ENCODE results near the gene PABPN1L. TPM values are rescaled to one million over a fixed set of nuclear protein-coding genes. Genes with fewer than 3 reads are reported as not detected.
"Not testable (repeated sequence)": the region's sequence is repeated elsewhere in the genome, so short reads cannot be mapped to it uniquely, and the experiment has no call there.

Gene PABPN1L
- total RNA-seq, 2 experiments from 2014 or later, result not detected

DNA sequence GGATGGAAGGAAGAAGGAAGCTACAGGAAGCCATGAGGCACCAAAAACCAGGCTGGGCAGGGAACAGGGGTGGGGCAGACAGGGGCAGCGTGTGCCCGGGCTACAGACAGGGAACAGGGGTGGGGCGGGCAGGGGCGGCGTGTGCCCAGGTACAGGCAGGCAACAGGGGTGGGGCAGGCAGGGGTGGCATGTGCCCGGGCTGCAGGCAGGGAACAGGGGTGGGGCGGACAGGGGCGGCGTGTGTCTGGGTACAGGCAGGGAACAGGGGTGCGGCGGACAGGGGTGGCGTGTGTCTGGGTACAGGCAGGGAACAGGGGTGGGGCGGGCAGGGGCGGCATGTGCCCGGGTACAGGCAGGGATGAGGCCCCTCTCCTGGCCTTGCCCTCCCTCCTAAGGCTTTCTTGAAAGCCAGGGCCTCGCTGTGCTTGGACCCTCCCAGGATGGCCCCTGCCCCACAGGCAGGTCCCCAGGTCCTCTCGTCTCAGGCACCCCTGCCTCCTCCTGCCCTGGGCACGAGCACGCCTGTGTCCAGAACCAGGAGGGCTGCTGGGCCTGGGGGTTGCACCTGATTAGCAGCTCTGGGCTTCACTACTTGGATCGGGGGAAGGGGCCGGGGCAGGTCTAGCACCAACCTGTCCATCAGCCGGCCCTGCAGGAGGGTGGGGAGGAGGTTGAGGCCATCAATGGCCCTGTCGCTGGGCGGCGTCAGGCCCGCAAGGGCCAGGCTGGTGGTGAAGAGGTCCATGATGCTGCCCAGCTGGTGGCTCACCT lies 40.2 kb downstream of the PABPN1L start:
- Mint-ChIP-seq H3K9me3 (no peaks in the 10 kb centered on the region), H3K4me1 (ENCODE audit: low read depth) (no peaks in the 10 kb centered on the region), H3K36me3 (ENCODE audit: low read depth) (peaks cover 6% of the 10 kb centered on the region), H3K27me3 (no peaks in the 10 kb centered on the region), H3K4me3 (no peak overlapping the region), H3K27ac (no peak overlapping the region)
- H3K27me3 ChIP-seq (ENCODE audit: control insufficient read depth in 1 of 2, insufficient read depth in 2 of 2, low read length in 2 of 2), result no peaks in the 10 kb centered on the region
- no peaks in the 10 kb centered on the region for H3K4me1 ChIP-seq (ENCODE audit: insufficient read depth, low read length)
- TF ChIP-seq, protein P1, sequence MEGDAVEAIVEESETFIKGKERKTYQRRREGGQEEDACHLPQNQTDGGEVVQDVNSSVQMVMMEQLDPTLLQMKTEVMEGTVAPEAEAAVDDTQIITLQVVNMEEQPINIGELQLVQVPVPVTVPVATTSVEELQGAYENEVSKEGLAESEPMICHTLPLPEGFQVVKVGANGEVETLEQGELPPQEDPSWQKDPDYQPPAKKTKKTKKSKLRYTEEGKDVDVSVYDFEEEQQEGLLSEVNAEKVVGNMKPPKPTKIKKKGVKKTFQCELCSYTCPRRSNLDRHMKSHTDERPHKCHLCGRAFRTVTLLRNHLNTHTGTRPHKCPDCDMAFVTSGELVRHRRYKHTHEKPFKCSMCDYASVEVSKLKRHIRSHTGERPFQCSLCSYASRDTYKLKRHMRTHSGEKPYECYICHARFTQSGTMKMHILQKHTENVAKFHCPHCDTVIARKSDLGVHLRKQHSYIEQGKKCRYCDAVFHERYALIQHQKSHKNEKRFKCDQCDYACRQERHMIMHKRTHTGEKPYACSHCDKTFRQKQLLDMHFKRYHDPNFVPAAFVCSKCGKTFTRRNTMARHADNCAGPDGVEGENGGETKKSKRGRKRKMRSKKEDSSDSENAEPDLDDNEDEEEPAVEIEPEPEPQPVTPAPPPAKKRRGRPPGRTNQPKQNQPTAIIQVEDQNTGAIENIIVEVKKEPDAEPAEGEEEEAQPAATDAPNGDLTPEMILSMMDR (IDR thresholded peaks at IDR 0.05), result no peak
- ChIA-PET CTCF (no interaction called here), POLR2A (no interaction called here)
- intact Hi-C loops (cut with DNase I, micrococcal nuclease), result no loop called here
- ATAC-seq (ENCODE audit: poor library complexity) (no peak), DNase-seq (no peak)
- H3K27ac ChIP-seq (ENCODE audit: low read depth in 1 of 2, low read length in 2 of 2), result no peak overlapping the region
- no peak overlapping the region for H3K4me3 ChIP-seq (ENCODE audit: low read length)
- no peaks in the 10 kb centered on the region for H3K9me3 ChIP-seq (ENCODE audit: control insufficient read depth in 1 of 2, insufficient read depth in 1 of 2, low read length in 2 of 2)
- peaks cover 23% of the 10 kb centered on the region for H3K36me3 ChIP-seq (ENCODE audit: insufficient read depth, low read length)

DNA sequence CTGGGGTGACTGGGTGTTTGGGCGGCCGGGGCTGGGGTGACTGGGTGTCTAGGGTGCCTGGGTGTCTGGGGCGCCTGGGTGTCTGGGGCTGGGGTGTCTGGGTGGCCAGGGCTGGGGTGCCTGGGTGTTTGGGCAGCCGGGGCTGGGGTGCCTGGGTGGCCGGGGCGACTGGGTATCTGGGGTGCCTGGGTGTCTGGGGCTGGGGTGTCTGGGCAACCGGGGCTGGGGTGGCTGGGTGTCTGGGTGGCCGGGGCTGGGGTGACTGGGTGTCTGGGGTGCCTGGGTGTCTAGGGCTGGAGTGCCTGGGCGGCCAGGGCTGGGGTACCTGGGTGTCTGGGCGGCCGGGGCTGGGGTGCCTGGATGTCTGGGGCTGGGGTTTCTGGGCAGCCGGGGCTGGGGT lies 41.3 kb downstream of the PABPN1L start:
- Histone ChIP-seq H3K36me3 (ENCODE audit: insufficient read depth, low read length) (peaks cover 28% of the 10 kb centered on the region), H3K27me3 (ENCODE audit: control insufficient read depth in 1 of 2, insufficient read depth in 2 of 2, low read length in 2 of 2) (no peaks in the 10 kb centered on the region), H3K9me3 (ENCODE audit: control insufficient read depth in 1 of 2, insufficient read depth in 1 of 2, low read length in 2 of 2) (no peaks in the 10 kb centered on the region), H3K27ac (ENCODE audit: low read depth in 1 of 2, low read length in 2 of 2) (no peak overlapping the region), H3K4me1 (ENCODE audit: insufficient read depth, low read length) (no peaks in the 10 kb centered on the region), H3K4me3 (ENCODE audit: low read length) (no peak overlapping the region)
- no peaks in the 10 kb centered on the region for H3K4me1 Mint-ChIP-seq (ENCODE audit: low read depth)
- H3K9me3 Mint-ChIP-seq, result no peaks in the 10 kb centered on the region
- TF ChIP-seq, protein P1 (IDR thresholded peaks at IDR 0.05), result no peak
- CTCF ChIA-PET, result no interaction called here
- H3K4me3 Mint-ChIP-seq, result no peak overlapping the region
- ATAC-seq (ENCODE audit: poor library complexity) (no peak), DNase-seq (no peak)
- H3K27ac Mint-ChIP-seq, result no peak overlapping the region
- no peaks in the 10 kb centered on the region for H3K27me3 Mint-ChIP-seq
- POLR2A ChIA-PET, result no interaction called here
- intact Hi-C loops (cut with DNase I, micrococcal nuclease), result no loop called here
- H3K36me3 Mint-ChIP-seq (ENCODE audit: low read depth), result peaks cover 6% of the 10 kb centered on the region

DNA sequence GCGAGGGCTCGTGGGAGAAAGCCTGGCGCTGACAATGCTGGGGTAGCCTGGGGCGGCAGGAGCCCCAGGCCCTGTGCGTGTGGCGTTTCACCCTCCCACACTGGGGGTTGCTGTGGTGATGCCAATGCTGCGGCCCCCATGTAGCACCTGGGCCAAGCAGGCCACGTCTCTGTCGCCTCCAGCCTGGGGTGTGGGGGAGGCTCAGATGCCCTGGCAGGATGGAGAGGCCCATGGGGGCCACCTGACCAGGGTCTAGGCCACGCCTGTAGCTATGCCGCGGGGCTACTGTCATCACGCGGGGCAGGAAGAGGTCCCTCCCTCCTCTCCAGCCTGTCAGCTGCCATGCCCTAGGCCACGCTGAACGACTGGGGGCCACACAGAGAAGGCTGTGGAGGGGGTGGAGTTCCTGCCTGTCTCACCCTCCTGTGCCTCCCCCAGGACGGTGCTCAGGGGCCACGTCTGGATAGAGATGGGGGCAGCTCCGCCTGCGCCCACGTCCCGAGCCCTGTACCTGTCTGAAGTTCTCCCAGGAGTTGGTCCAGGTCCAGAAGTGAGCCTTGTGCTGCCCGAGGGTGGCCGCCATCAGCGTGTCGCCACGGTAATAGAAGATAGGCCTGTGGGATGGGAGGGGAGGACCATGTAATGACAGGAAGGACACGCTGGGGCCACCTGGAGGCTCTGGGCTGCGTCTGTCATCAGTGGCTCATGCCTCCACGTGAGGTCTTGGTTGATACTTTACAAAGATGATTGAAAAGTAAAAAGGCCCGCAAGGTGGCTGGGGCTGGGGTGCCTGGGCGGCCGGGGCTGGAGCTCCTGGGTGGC lies 42.0 kb downstream of the PABPN1L start:
- Mint-ChIP-seq H3K36me3 (ENCODE audit: low read depth) (peaks cover 6% of the 10 kb centered on the region), H3K4me3 (no peak overlapping the region), H3K27me3 (no peaks in the 10 kb centered on the region), H3K9me3 (no peaks in the 10 kb centered on the region), H3K4me1 (ENCODE audit: low read depth) (no peaks in the 10 kb centered on the region), H3K27ac (no peak overlapping the region)
- DNase-seq (no peak), ATAC-seq (ENCODE audit: poor library complexity) (no peak)
- ChIA-PET POLR2A (no interaction called here), CTCF (no interaction called here)
- Histone ChIP-seq H3K4me3 (ENCODE audit: low read length) (no peak overlapping the region), H3K27me3 (ENCODE audit: control insufficient read depth in 1 of 2, insufficient read depth in 2 of 2, low read length in 2 of 2) (no peaks in the 10 kb centered on the region), H3K4me1 (ENCODE audit: insufficient read depth, low read length) (no peaks in the 10 kb centered on the region), H3K27ac (ENCODE audit: low read depth in 1 of 2, low read length in 2 of 2) (no peak overlapping the region), H3K9me3 (ENCODE audit: control insufficient read depth in 1 of 2, insufficient read depth in 1 of 2, low read length in 2 of 2) (no peaks in the 10 kb centered on the region), H3K36me3 (ENCODE audit: insufficient read depth, low read length) (peaks cover 28% of the 10 kb centered on the region)
- intact Hi-C loops (cut with DNase I, micrococcal nuclease), result no loop called here
- TF ChIP-seq, protein P1 (IDR thresholded peaks at IDR 0.05), result no peak

DNA sequence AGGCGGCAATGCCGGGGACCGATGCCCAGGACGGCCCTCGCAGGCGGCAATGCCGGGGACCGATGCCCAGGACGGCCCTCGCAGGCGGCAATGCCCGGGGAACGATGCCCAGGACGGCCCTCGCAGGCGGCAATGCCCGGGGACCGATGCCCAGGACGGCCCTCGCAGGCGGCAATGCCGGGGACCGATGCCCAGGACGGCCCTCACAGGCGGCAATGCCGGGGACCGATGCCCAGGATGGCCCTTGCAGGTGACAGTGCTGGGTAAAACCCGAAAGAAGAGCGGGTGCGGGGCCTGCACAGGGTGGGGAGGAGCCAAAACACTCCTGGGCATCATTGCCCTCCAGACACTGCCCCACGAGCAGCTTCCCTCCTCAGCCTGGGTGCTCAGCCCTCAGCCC lies 42.8 kb downstream of the PABPN1L start:
- H3K36me3 Mint-ChIP-seq (ENCODE audit: low read depth); H3K4me1 ChIP-seq (ENCODE audit: insufficient read depth, low read length); H3K4me1 Mint-ChIP-seq (ENCODE audit: low read depth); ATAC-seq (ENCODE audit: poor library complexity); H3K4me3 ChIP-seq (ENCODE audit: low read length); H3K9me3 Mint-ChIP-seq; DNase-seq; POLR2A ChIA-PET; CTCF ChIA-PET; H3K9me3 ChIP-seq (ENCODE audit: control insufficient read depth in 1 of 2, insufficient read depth in 1 of 2, low read length in 2 of 2); H3K27ac Mint-ChIP-seq; H3K27me3 ChIP-seq (ENCODE audit: control insufficient read depth in 1 of 2, insufficient read depth in 2 of 2, low read length in 2 of 2); intact Hi-C loops (cut with DNase I, micrococcal nuclease); H3K4me3 Mint-ChIP-seq; H3K27me3 Mint-ChIP-seq; H3K27ac ChIP-seq (ENCODE audit: low read depth in 1 of 2, low read length in 2 of 2): not testable (repeated sequence)
- H3K36me3 ChIP-seq (ENCODE audit: insufficient read depth, low read length), result peaks cover 25% of the 10 kb centered on the region

All from CD4-positive, alpha-beta T cell (primary cell).